ENCODE results near the gene NKAIN2.
"Not testable (repeated sequence)": the region's sequence is repeated elsewhere in the genome, so short reads cannot be mapped to it uniquely, and the experiment has no call there.

DNA sequence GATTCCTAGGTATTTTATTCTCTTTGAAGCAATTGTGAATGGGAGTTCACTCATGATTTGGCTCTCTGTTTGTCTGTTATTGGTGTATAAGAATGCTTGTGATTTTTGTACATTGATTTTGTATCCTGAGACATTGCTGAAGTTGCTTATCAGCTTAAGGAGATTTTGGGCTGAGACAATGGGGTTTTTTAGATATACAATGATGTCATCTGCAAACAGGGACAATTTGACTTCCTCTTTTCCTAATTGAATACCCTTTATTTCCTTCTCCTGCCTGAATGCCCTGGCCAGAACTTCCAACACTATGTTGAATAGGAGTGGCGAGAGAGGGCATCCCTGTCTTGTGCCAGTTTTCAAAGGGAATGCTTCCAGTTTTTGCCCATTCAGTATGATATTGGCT lies 363.6 kb downstream of the NKAIN2 start:
- TF ChIP-seq, protein P1, sequence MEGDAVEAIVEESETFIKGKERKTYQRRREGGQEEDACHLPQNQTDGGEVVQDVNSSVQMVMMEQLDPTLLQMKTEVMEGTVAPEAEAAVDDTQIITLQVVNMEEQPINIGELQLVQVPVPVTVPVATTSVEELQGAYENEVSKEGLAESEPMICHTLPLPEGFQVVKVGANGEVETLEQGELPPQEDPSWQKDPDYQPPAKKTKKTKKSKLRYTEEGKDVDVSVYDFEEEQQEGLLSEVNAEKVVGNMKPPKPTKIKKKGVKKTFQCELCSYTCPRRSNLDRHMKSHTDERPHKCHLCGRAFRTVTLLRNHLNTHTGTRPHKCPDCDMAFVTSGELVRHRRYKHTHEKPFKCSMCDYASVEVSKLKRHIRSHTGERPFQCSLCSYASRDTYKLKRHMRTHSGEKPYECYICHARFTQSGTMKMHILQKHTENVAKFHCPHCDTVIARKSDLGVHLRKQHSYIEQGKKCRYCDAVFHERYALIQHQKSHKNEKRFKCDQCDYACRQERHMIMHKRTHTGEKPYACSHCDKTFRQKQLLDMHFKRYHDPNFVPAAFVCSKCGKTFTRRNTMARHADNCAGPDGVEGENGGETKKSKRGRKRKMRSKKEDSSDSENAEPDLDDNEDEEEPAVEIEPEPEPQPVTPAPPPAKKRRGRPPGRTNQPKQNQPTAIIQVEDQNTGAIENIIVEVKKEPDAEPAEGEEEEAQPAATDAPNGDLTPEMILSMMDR (IDR thresholded peaks at IDR 0.05; ENCODE audit: low read length), result not testable (repeated sequence)
- not testable (repeated sequence) for TF ChIP-seq EZH2phosphoT487 (IDR thresholded peaks at IDR 0.05; ENCODE audit: low read length)
